ENCODE data around the gene MRPL28.
"Not testable (repeated sequence)": the region's sequence is repeated elsewhere in the genome, so short reads cannot be mapped to it uniquely, and the experiment has no call there.

The MRPL28 gene

GRCh38 chr16:342455-343213, 27.7 kb downstream of the MRPL28 start:
- no peak overlapping the region for H3K9ac ChIP-seq
- no peak overlapping the region for H2AFZ ChIP-seq
- H3K9me3 ChIP-seq (ENCODE audit: control insufficient read depth, low read length) = no peaks in the 10 kb centered on the region
- TF ChIP-seq CTCF (IDR thresholded peaks at IDR 0.05) = no peak
- H3K27ac ChIP-seq = no peak overlapping the region
- H3K36me3 ChIP-seq (ENCODE audit: control insufficient read depth, insufficient read depth, low read length) = no peaks in the 10 kb centered on the region
- no peak overlapping the region for H3K4me3 ChIP-seq (ENCODE audit: low read depth, low read length)
- no peaks in the 10 kb centered on the region for H3K4me1 ChIP-seq
- H3K4me2 ChIP-seq (ENCODE audit: low read length) = no peak overlapping the region
- H3K79me2 ChIP-seq = peaks cover 83% of the 10 kb centered on the region
- no peaks in the 10 kb centered on the region for H3K27me3 ChIP-seq (ENCODE audit: control insufficient read depth, insufficient read depth, low read length)

- not testable (repeated sequence) for H3K4me2 ChIP-seq (ENCODE audit: low read length); H3K27ac ChIP-seq; H3K9ac ChIP-seq; H3K9me3 ChIP-seq (ENCODE audit: control insufficient read depth, low read length); H3K36me3 ChIP-seq (ENCODE audit: control insufficient read depth, insufficient read depth, low read length); H3K4me3 ChIP-seq (ENCODE audit: low read depth, low read length); H3K4me1 ChIP-seq; H3K27me3 ChIP-seq (ENCODE audit: control insufficient read depth, insufficient read depth, low read length); H2AFZ ChIP-seq
- peaks cover 80% of the 10 kb centered on the region for H3K79me2 ChIP-seq
Measured at GRCh38 chr16:341974-342336, 28.4 kb downstream of the MRPL28 start.

- not testable (repeated sequence) for H3K9ac ChIP-seq; H3K27me3 ChIP-seq (ENCODE audit: control insufficient read depth, insufficient read depth, low read length); H3K4me1 ChIP-seq; H2AFZ ChIP-seq; H3K4me3 ChIP-seq (ENCODE audit: low read depth, low read length); H3K36me3 ChIP-seq (ENCODE audit: control insufficient read depth, insufficient read depth, low read length); H3K27ac ChIP-seq; H3K9me3 ChIP-seq (ENCODE audit: control insufficient read depth, low read length); H3K4me2 ChIP-seq (ENCODE audit: low read length)
- peaks cover 75% of the 10 kb centered on the region for H3K79me2 ChIP-seq
Measured at GRCh38 chr16:341095-341973, 29.0 kb downstream of the MRPL28 start.

GRCh38 chr16:340370-341091, 29.8 kb downstream of the MRPL28 start:
- no peak overlapping the region for H3K9ac ChIP-seq
- no peak overlapping the region for H2AFZ ChIP-seq
- H3K79me2 ChIP-seq = peaks cover 75% of the 10 kb centered on the region
- no peak overlapping the region for H3K4me2 ChIP-seq (ENCODE audit: low read length)
- H3K36me3 ChIP-seq (ENCODE audit: control insufficient read depth, insufficient read depth, low read length) = no peaks in the 10 kb centered on the region
- no peak for TF ChIP-seq CTCF (IDR thresholded peaks at IDR 0.05)
- H3K27me3 ChIP-seq (ENCODE audit: control insufficient read depth, insufficient read depth, low read length) = no peaks in the 10 kb centered on the region
- no peaks in the 10 kb centered on the region for H3K4me1 ChIP-seq
- no peak overlapping the region for H3K27ac ChIP-seq
- no peaks in the 10 kb centered on the region for H3K9me3 ChIP-seq (ENCODE audit: control insufficient read depth, low read length)
- no peak overlapping the region for H3K4me3 ChIP-seq (ENCODE audit: low read depth, low read length)

GRCh38 chr16:339680-340079, 30.7 kb downstream of the MRPL28 start:
- TF ChIP-seq CTCF (IDR thresholded peaks at IDR 0.05) = no peak
- Histone ChIP-seq H3K36me3 (ENCODE audit: control insufficient read depth, insufficient read depth, low read length) (no peaks in the 10 kb centered on the region), H3K4me1 (no peaks in the 10 kb centered on the region), H2AFZ (no peak overlapping the region), H3K79me2 (peaks cover 74% of the 10 kb centered on the region), H3K4me3 (ENCODE audit: low read depth, low read length) (no peak overlapping the region), H3K9me3 (ENCODE audit: control insufficient read depth, low read length) (no peaks in the 10 kb centered on the region), H3K9ac (no peak overlapping the region), H3K27ac (no peak overlapping the region), H3K4me2 (ENCODE audit: low read length) (no peak overlapping the region), H3K27me3 (ENCODE audit: control insufficient read depth, insufficient read depth, low read length) (no peaks in the 10 kb centered on the region)
